GM19238 (cell line): ENCODE measurements around the gene PDGFRB.
A peak's percentile ranks its signal among the peaks of the same experiment; 100 is the strongest.

Experiments
- DNase-seq: peaks from one replicate; pipeline ENCODE4 v3.0.0; 2011; ENCODE audit warnings: low spot score; ENCODE audit not compliant: insufficient read length

The PDGFRB gene

DNA sequence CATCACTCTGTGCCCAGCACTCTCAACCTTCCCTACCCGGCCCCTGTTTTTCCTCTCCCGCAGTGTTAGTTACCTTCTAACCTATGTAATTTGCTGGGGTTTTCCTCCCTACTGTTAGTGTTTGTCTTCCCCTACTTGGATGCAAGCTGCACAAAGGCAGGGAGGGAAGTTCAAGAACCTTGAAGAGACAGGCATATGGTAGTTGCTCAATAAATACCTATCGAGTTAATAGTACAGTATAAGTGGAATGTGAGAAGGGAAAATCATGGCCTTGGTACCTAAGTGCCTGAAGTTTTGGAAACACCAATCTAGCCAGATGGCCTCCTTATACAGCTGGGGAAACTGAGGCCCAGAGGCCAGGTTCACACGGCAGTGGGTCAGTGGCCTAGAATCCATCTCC lies 24.2 kb downstream of the PDGFRB start:
- no peak for DNase-seq

DNA sequence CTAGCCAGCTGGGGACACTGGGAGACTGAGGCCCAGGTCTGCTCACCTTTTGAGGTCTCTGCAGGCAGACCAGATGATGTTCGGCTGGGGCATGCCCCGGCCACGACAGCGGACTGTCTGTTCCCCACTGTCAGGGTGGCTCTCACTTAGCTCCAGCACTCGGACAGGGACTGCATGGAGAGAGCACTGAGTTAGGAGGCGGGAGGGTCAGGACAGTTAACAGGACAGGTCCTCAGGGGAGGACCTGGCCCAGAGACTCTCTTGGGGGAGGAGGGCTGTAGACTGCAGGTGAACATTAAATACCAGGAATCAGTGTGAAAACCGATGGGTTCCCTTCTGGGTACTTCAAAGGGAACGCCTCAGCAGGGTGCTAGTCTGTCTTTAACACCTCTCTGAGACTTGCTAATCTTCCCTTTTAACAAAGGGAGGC lies 25.1 kb downstream of the PDGFRB start:
- no peak for DNase-seq

DNA sequence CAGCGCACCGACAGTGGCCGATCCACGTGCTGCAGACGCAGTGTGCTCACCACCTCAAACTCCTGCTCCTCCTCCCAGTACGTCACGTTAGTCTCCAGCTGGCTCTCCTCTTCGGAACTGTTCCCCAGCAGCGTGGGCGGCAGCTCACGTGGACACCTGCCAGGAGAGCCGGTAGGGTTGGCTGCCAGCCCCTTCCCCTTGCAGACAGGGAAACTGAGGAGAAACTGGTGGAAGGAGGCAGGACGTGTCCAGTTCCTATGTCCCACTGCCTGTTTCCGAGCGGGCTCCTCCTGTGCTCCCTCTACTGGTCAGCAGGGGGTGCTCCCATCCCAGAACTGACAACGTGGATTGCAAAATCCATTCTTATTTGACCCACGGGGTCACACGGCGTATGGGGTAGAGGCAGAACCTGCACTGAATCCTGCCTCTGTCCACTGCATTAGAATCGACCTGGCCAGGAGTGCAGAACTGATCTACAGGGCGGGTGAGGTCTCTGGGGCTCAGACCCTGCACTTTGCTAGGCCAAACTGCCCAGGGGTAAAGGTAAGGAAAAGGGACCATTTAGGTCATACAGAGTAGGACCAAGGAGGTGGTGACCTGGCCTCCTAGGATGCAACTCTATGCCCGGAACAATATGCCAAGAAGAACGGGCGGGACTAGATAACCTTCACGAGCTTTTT lies 25.7 kb downstream of the PDGFRB start:
- DNase-seq, result peak; percentile 75

DNA sequence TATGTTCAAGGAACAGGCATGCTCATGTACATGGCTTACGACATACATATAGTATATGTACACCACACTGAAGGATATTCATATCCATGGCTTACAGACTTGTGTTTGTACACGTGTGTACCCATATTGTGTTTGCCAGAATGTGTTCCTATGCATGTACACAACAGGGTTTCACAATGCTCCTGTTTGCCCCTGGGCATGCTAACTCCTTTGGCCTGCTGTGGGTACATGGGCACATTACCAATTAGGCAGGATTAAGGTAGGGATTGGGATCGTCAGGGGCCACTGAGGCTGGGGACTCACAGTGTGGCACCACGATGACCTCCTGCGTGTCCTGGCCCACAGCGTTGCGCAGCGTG lies 26.2 kb downstream of the PDGFRB start:
- no peak for DNase-seq

DNA sequence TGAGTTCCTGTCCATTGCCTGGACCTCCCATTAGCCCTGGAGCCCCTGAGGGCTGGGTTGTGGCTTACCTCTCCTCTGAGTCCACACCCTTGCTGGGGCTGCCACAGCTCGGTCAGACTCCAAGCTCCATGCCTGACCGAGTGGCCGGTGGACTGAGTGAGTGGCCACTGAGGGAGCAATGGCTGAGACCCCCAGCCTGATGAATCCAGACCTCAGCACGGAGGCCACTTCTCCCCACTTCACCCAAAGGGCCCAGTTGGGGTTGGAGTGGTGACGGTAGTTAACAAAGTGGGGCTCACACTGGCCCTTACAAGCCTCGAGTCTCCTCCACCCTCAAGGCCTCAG lies 28.8 kb downstream of the PDGFRB start:
- no peak for DNase-seq

DNA sequence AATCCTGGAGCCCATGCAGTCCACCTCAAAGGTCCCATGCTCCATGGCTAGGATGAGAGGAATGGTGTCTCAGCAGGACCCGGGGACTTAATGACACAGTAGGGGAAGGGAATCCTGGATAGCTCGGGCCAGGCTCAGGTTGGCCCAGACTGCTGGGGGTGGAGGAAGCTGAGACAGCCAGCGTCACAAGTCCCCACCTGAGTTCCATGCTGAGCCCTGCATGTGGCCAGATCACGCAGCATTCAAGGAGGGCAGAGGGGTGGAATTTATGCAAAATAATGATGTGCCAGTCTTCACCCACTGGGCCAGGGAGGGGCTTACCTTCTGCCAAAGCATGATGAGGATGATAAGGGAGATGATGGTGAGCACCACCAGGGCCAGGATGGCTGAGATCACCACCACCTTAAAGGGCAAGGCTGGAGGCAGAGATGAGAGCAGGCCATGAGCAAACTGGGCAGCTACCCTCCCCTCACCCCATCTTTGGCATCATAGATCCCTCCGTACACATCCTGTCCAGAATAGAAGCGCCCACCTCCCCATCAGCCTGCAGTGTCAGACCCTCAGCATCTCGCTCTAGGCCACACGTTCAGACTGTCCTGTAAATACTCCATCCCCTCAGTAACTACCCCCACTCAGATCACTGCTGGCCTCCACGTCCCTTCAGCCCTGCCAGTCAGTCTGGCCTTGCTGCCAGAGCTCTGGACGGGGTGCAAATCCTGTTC lies 29.3 kb downstream of the PDGFRB start:
- DNase-seq, result no peak

DNA sequence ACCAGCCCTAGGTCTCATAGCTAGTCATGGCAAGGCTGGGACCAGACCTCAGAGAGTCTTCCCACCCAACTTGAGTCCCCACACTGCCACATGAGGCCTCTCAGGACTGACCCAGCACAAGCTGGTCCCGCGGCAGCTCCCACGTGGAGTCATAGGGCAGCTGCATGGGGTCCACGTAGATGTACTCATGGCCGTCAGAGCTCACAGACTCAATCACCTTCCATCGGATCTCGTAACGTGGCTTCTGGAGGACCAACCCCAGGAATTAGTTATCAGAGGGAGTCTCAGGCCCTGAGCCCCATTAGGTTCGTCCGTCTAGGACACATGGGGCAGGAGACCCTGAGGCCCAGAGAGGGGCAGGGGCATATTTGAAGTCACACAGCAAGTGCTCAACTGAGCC lies 30.3 kb downstream of the PDGFRB start:
- DNase-seq, result no peak

DNA sequence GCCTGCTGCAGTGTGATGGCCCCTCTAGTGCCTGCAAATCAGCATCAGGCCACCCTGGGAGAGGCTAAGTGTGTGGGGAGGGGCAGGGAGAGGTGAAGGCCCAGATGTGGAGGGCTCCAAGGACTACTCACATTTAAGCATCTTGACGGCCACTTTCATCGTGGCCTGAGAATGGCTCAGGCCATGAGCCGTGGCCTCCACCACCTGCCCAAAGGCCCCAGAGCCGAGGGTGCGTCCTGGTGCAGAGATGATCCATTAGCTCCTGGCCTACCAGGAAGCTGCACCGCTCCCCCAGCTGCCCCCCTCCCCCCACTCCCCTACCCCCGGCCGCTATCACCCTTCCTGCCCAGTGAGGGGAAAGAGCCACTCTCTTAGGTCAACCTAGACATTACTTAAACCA lies 31.0 kb downstream of the PDGFRB start:
- DNase-seq, result no peak

DNA sequence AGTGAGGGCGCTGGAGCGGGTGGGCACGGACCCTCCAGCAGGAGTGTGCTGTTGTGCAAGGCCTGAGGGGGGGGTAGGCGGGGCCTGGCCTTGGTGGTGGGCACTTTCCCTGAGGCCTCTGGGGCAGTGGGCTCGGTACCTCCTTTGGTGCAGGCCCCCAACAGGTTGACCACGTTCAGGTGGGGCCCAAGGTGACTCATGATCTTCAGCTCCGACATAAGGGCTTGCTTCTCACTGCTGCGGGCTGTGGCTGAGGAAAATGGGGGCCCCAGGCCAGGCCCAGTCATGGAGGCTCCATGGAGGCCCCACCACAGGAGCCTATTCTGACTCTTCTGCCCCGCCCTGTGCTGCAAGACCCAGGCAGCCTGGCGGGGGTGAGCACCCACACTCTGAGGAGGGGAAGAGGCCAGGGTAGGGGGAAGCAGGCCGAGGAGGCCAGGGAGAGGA lies 31.5 kb downstream of the PDGFRB start:
- no peak for DNase-seq

DNA sequence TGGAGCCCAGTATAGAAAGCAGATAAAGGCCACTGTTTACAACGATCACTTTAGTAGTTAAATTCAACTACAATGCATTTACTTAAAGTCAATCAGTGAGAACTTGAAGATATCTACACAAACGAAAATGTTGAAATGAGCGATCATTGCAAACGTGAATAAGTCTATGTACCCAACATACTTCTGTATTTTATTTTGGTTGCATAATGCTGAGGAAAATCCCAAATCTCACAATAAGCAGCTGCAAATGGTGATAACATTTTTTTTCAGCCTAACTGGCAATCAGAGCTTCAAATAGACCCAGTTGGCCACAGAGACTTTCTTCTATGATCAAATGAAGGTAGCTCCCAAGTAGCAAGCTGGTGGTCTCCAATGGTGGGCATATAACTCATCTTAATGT lies 32.1 kb downstream of the PDGFRB start:
- DNase-seq, result no peak

DNA sequence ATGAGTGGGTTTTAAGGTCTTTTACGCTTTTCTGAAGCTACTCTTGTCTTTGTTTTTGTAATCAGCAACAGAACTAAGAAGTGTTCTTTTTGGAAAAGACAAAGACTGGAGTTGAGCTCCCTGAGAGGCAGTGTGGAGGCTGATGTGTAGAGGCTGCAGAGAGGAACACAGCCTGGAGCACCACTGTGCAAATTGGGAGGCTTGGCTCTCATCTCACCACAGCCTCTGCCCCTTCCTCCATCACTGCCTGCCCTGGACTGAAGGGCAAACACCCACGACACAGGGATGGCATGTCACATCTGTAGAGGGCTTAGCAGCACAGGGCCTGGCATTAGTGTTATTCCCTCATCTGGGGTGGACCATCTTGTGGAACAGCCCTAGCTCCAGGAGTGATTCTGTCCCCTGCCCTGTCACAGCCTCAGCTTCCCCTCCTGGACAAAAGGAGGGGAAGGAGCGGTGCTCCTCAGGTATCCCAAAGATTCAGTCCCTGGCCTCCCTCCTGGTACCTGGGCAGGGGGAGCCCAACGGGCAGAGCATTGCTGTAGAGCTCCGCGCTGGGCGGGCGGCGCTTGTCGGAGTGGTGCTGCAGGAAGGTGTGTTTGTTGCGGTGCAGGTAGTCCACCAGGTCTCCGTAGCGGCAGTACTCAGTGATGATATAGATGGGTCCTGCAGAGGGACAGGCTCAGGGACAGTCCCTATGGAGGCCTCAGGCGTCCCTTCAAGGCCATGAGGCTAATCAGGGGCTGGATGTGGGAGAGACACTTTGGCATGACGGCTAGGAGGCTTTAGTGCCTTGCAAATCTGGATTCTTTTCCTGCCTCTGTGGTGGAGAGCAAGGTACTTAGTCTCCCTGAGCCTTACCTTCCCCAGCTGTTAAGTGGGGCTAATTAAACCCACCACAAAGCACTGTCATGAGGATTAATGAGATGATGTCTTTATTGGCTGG lies 32.8 kb downstream of the PDGFRB start:
- DNase-seq, result no peak

DNA sequence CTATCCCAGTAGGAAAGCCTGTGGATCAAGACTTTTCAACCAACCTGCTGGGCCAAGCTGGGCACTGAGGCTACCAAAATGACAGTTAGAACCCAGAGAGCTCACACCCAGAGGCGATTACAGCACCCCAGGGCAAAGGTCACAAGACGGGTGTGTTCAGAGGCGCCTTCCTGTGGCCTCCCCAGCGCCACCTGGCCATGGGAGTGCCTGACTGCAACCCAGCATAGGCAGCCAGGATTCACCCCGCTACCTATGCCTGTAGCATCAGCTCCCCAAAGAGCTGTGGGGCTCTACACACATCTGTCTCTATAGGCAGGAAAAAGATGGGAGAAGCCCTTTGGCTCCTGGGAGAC lies 33.5 kb downstream of the PDGFRB start:
- DNase-seq, result peak; percentile 76

DNA sequence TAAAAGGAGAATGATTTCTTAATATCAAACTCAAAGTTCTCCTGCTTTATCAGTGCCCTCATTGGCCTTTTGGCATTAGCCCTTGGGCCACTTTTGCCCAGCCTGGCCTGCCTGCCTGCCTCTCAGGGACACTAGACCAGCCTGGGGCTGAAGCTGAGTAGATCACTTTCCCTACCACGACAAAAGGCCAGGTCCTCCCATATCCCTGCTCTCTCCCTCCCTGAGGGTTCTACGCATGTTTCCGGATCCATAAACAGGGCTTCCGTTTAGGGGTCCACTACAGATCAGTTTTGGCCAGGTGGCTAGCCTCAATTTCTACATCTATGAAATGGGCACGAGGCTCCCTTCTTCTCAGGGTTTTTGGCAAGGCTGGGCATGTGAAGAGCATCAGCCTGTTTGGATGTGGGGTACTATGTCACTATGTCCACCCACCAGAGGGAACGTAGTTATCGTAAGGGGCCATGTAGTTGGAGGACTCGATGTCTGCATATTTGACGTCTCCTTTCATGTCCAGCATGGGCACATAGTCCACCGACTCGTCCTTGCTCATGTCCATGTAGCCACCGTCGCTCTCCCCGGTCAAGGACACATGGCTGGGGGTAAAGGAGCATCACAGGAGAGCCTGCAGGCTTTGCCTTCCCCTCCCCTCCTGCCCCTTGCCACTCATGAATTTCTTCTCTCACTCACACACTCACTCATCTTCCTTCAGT lies 34.0 kb downstream of the PDGFRB start:
- no peak for DNase-seq

DNA sequence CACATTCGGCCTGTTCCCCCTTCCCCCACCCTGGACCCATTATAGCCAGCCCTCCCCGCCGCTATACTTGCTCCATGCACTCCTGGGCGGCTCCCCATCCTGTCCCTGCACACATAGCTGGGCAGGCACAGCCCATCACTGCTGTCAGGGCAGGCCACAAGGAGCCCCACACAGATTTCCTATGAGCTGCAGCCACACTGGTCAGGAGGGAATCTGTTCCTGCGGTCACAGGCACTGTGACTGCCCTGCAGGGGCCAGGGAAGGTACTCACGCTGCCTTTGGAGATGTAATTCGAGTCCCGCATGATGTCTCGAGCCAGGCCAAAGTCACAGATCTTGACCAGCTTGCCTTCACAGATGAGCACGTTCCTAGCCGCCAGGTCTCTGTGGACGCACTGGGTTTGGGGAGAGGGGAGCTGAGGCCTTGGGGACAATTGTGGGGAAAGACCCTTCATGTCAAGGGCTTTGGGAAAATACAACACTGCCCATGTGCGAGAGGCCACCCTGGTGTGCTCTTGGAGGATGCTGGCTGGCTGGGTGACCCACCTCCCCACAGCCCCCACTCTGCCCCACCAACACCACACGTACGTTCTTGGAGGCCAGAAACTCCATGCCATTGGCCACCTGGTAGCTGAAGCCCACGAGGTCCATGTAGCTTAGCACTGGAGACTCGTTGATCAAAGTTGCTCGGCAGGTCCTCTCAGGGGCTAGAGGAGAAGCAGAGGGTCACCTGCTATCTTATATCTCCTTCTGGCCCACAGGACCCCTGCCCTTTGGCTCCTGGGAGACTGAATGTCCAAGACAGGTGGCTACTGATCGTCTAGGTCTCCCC lies 34.8 kb downstream of the PDGFRB start:
- no peak for DNase-seq

DNA sequence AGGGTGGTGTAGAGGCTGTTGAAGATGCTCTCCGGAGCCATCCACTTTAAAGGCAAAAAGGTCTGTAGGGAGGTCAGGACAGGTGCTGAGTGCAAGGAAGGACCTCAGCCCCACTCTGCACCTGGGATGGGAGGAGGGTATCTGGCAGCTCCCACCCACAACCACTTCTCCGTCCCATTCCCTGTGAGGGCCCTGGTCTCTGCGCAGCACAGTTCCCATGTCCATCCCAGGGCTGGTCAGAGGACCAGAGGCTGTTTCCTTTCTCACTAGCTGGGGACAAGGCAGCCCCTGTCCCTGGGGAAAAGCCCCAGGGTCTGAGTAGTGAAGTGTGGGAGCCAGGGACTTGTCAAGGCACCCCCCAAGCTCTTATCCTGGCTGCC lies 35.6 kb downstream of the PDGFRB start:
- no peak for DNase-seq

DNA sequence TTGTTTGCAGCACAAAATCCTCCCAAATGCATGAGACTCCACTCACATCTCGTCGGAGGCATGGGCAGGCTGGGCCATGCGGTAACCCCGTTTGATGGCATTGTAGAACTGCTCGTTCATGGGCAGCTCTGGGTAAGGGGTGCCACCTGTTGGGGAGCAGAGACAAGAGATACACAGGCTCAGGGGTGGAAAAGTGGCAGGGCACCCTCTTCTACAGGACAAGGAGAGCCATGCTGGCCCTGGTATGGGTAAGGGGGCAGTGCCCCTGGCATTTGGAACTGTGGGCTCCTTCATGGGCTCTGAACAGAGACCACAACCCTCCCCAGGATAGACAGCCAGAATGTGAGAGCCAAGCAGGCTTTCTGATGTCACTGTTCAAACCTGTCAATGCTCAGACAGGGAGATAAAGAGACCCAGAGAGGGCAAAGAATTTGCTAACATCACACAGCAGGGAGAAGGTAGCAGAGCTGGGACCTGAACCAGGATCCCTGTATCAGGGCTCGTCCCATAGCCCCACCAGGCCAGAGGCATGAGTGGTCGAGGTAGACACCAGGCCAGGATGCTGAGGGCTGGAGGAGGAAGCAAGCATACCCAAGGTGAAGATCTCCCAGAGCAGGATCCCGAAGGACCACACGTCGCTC lies 36.1 kb downstream of the PDGFRB start:
- no peak for DNase-seq

DNA sequence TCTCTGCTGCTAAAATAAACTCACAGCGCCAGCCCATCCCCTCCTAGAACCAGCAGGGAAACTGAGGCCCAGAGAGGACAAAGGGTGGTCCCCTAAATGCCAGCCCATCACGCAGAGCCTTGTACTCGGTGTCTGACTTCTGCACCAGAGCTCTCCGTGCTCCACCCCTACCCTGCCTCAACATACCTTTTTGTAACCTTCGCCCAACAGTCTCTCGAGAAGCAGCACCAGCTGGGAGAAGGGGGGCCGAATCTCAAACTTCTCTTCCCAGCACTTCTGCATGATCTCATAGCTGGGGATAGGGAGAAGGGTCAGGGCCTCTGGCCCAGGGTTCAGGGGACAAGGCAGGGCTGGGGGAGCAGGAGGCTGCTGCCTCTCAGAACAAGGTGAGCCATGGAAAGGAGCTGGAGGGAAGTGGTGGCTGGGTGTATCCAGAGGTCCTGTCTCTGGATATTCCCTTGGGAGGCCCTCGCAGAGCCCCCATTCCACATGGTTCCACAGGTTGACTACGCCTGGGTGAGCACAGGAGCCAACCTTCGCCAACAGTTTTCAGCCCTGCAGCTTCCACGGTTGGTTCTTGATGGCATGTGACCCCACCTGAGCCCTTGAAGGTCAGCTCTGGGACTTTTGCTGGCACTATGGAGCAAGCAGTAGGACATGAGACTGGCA lies 37.0 kb downstream of the PDGFRB start:
- no peak for DNase-seq

DNA sequence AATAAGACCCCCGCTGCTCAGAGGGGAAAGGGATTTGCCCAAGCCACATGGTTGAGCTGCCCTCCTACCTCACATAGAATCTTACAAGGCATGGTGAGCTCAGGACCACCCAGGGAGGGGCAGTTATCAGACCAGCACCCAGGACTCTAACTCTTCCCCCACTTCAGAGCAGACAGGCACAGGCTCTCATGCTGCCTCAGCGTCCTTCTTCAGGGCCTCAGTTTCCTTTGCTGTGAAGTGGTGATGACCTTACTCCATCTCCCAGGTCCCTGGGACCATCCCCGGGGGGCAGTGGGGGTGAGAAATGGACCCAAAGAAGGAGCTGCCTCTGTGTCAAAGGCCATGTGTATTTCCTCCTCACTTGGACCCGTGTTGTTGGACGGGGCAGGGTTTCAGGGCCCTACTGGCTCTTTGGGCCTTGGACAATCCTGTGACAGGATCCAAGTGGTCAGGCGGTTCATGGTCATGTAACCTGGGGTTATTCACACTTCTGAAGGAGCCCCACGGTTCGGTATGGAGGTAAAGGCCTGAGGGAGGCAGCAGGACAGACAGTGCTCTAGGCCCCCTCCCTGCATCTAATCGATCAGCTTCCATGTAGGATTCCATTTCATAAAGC lies 37.6 kb downstream of the PDGFRB start:
- no peak for DNase-seq

DNA sequence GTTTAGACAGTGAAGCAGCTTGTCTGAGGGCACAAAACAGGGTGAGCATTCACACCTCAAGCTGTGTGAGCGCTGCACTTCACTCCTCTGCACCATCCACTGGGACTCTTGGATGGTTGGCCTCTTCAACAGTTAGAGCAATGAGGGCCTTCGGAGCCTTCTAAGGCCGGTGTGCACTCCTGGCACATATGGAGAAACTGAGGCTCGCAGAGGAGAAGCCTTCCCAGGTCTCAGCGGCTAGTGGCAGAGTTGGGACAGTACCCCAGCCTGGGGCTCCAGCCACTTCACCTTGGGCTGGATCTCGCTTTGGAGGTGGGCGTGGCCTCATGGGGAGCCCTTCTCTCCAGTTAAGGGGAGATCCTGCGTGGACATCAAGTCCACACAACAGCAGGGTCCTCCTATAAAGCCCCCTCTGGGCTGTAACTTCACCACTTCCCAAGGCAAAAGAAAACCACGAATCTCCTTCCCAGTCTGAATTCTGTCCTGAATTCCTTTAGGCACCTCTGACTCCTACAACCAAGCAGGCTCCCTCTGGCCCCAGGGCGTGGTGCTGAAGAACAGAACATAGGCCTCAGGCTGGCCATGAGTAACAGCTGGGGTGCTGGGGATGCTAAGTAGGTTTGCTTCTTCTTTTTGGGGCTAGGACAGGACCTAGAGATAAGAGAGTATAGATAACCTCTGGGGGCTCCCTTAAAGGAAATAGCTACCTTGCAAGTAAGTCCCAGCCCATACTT lies 38.8 kb downstream of the PDGFRB start:
- DNase-seq, result no peak
